Liver (tissue), 9 donors: ENCODE measurements around the gene LMX1B. TPM values are rescaled to one million over a fixed set of nuclear protein-coding genes. Genes with fewer than 3 reads are reported as not detected.

Source experiments
- DNase-seq: peaks from one replicate; pipeline ENCODE4 v3.0.0-alpha.2; 2017; ENCODE audit warnings: low spot score
- H3K27ac ChIP-seq, 2 donors: one replicate each; pipeline ENCODE4 v1.7.0; 2013; ENCODE audit warnings: inconsistent platforms in 2 of 2, low read length in 2 of 2, control low read depth in 1 of 2, low read depth in 1 of 2, mild to moderate bottlenecking in 1 of 2
- H3K27me3 ChIP-seq, 4 donors: one replicate each; pipeline versions ENCODE4 v1.6.1 to v1.7.0; 2013; ENCODE audit warnings: low read length in 3 of 4, inconsistent platforms in 1 of 4, mild to moderate bottlenecking in 1 of 4, moderate library complexity in 1 of 4; ENCODE audit not compliant: control insufficient read depth in 4 of 4, insufficient read depth in 4 of 4
- H3K36me3 ChIP-seq, 4 donors: one replicate each; pipeline versions ENCODE4 v1.6.1 to v1.7.0; 2013; ENCODE audit warnings: low read length in 3 of 4, mild to moderate bottlenecking in 3 of 4, low read depth in 1 of 4, moderate library complexity in 1 of 4; ENCODE audit not compliant: control insufficient read depth in 4 of 4, insufficient read depth in 3 of 4
- H3K4me1 ChIP-seq, 4 donors: one replicate each; pipeline versions ENCODE4 v1.6.1 to v1.7.0; 2013; ENCODE audit warnings: low read length in 3 of 4, mild to moderate bottlenecking in 3 of 4, moderate library complexity in 1 of 4; ENCODE audit not compliant: control insufficient read depth in 4 of 4, insufficient read depth in 4 of 4
- H3K4me3 ChIP-seq, 3 donors: one replicate each; pipeline versions ENCODE4 v1.6.1 to v1.7.0; 2013; ENCODE audit warnings: low read length in 3 of 3, control low read depth in 1 of 3, low read depth in 1 of 3, mild to moderate bottlenecking in 1 of 3
- H3K9ac ChIP-seq, 2 donors: one replicate each; pipeline ENCODE4 v1.7.0; 2013; ENCODE audit warnings: low read length in 2 of 2, mild to moderate bottlenecking in 2 of 2, moderate library complexity in 2 of 2, control low read depth in 1 of 2, low read depth in 1 of 2
- H3K9me3 ChIP-seq, 4 donors: one replicate each; pipeline versions ENCODE4 v1.6.1 to v1.7.0; 2013; ENCODE audit warnings: low read length in 3 of 4; ENCODE audit not compliant: control insufficient read depth in 4 of 4
- FOXA2 ChIP-seq: IDR thresholded peaks from 2 replicates; pipeline ENCODE4 v1.6.1; 2016; ENCODE audit warnings: antibody characterized with exemption
- GABPA ChIP-seq, 2 donors: IDR thresholded peaks in 1 of 2; conservative IDR thresholded peaks in 1 of 2; 2 replicates each; pipeline ENCODE4 v1.6.1; 2016; ENCODE audit warnings: antibody characterized with exemption in 2 of 2, mild to moderate bottlenecking in 1 of 2, moderate library complexity in 1 of 2
- HNF4G ChIP-seq: IDR thresholded peaks from 2 replicates; pipeline ENCODE4 v1.6.1; 2016; ENCODE audit warnings: antibody characterized with exemption
- JUND ChIP-seq, 2 donors: IDR thresholded peaks; 2 replicates each; pipeline ENCODE4 v1.6.1; 2016; ENCODE audit warnings: antibody characterized with exemption in 2 of 2
- NR2F2 ChIP-seq: IDR thresholded peaks from 2 replicates; pipeline ENCODE4 v1.6.1; 2016; ENCODE audit warnings: antibody characterized with exemption
- RAD21 ChIP-seq, 2 donors: IDR thresholded peaks; 2 replicates each; pipeline ENCODE4 v1.6.1; 2016; ENCODE audit warnings: antibody characterized with exemption in 2 of 2, mild to moderate bottlenecking in 2 of 2
- SP1 ChIP-seq: IDR thresholded peaks from 2 replicates; pipeline ENCODE4 v1.6.1; 2018; ENCODE audit warnings: antibody characterized with exemption, mild to moderate bottlenecking
- YY1 ChIP-seq: IDR thresholded peaks from 2 replicates; pipeline ENCODE4 v1.6.1; 2016; ENCODE audit warnings: antibody characterized with exemption, mild to moderate bottlenecking
- WGBS: extraction: QIAGEN DNeasy Blood & Tissue Kit; methylation state at CpG from one replicate; pipeline ENCODE4 v1.1.7; 2013; 5-methylcytosine and 5-hydroxymethylcytosine counted together
- polyA plus RNA-seq, 2 donors: library from polyadenylated mRNA; stranded (reverse) in 1 of 2; unstranded in 1 of 2; fragments of 200-250 nt in 1 of 2; fragments of >200 nt in 1 of 2; fragmentation: Nextera tagmentation in 1 of 2; extraction: Ambion mirVana in 1 of 2; gene quantifications; one replicate each; pipeline versions ENCODE4 v1.2.1 to v1.2.3, GENCODE V29; 2013 to 2015
- total RNA-seq, 2 donors: library from RNA; depleted of rRNA; stranded (reverse); fragments of >200 nt; gene quantifications; one replicate each; pipeline ENCODE4 v1.2.3, GENCODE V29; 2014
- TF ChIP-seq, protein P1 (sequence below): fragments of 150-350 bp; IDR thresholded peaks from 2 replicates; pipeline ENCODE4 v1.5.1; 2017; ENCODE audit warnings: improper control_type of control experiment, low read depth, low read length; ENCODE audit not compliant: missing input control
- TF ChIP-seq, protein P2 (sequence below): IDR thresholded peaks from 2 replicates; pipeline ENCODE4 v1.6.1; 2016; ENCODE audit warnings: antibody characterized with exemption
- TF ChIP-seq, protein P3 (sequence below): IDR thresholded peaks from 2 replicates; pipeline ENCODE4 v1.6.1; 2016; ENCODE audit warnings: antibody characterized with exemption
- TF ChIP-seq, protein P4 (sequence below): IDR thresholded peaks from 2 replicates; pipeline ENCODE4 v1.6.1; 2016; ENCODE audit warnings: antibody characterized with exemption
- donor health status: healthy.
- donor health status: healthy.
- donor health status: healthy.
- donor health status: healthy.
- donor health status: healthy.

The LMX1B gene
- total and polyA plus RNA-seq, 4 donors, result not detected

DNA sequence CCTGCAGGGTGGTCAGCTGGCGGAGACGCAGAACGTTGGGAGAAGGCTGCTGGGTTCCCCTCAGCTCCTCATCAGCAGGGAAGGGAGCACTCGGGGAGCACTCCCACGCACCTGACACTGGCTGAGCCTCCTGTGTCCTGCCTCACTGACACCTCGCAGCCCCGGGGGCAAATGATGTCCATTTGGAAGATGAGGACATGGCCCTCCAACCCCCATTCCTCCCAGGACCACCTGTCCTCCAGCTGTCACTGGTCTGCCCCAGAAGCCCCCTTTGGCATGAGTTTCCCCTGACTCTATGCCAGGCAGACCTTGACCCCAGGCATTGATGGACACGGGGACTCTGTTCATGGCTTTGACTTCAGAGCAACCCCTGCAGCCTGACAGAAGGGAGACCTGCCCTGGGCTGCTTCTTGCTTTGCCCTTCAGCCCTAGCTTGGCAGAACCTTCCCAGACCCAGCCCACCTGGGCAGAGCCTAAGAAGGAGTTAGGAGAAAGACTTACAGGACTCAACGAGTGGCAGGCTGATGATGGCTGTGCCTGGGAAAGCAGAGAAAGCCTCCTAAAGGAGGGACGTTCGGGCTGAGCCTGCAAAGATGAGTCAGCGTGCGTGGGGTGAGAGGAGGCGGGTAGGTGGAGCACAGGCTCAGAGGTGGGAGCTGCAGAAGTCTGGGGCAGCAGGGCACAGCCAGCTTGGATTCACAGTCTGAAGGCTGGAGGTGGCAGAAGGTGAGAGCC, 90.6 kb downstream of the LMX1B start:
- no peak overlapping the region for H3K4me3 ChIP-seq
- H3K27ac ChIP-seq, result no peak overlapping the region
- peaks cover 3 to 4% (median 4%) of the 10 kb centered on the region in 4 donors for H3K4me1 ChIP-seq
- H3K9ac ChIP-seq, result no peak overlapping the region
- 44% methylated on average over 14 of the region's 14 CpGs for WGBS
- TF ChIP-seq HNF4G, result no peak
- TF ChIP-seq, protein P1, sequence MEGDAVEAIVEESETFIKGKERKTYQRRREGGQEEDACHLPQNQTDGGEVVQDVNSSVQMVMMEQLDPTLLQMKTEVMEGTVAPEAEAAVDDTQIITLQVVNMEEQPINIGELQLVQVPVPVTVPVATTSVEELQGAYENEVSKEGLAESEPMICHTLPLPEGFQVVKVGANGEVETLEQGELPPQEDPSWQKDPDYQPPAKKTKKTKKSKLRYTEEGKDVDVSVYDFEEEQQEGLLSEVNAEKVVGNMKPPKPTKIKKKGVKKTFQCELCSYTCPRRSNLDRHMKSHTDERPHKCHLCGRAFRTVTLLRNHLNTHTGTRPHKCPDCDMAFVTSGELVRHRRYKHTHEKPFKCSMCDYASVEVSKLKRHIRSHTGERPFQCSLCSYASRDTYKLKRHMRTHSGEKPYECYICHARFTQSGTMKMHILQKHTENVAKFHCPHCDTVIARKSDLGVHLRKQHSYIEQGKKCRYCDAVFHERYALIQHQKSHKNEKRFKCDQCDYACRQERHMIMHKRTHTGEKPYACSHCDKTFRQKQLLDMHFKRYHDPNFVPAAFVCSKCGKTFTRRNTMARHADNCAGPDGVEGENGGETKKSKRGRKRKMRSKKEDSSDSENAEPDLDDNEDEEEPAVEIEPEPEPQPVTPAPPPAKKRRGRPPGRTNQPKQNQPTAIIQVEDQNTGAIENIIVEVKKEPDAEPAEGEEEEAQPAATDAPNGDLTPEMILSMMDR, result no peak
- TF ChIP-seq, protein P2, sequence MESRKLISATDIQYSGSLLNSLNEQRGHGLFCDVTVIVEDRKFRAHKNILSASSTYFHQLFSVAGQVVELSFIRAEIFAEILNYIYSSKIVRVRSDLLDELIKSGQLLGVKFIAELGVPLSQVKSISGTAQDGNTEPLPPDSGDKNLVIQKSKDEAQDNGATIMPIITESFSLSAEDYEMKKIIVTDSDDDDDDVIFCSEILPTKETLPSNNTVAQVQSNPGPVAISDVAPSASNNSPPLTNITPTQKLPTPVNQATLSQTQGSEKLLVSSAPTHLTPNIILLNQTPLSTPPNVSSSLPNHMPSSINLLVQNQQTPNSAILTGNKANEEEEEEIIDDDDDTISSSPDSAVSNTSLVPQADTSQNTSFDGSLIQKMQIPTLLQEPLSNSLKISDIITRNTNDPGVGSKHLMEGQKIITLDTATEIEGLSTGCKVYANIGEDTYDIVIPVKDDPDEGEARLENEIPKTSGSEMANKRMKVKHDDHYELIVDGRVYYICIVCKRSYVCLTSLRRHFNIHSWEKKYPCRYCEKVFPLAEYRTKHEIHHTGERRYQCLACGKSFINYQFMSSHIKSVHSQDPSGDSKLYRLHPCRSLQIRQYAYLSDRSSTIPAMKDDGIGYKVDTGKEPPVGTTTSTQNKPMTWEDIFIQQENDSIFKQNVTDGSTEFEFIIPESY, result no peak
- TF ChIP-seq FOXA2, result no peak
- no peak for TF ChIP-seq NR2F2
- TF ChIP-seq, protein P3, sequence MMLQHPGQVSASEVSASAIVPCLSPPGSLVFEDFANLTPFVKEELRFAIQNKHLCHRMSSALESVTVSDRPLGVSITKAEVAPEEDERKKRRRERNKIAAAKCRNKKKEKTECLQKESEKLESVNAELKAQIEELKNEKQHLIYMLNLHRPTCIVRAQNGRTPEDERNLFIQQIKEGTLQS, result no peak
- no peaks in the 10 kb centered on the region for H3K9me3 ChIP-seq
- DNase-seq, result no peak
- no peaks in the 10 kb centered on the region for H3K36me3 ChIP-seq
- H3K27me3 ChIP-seq, result peaks cover 0 to 17% (median 3%) of the 10 kb centered on the region in 4 donors

DNA sequence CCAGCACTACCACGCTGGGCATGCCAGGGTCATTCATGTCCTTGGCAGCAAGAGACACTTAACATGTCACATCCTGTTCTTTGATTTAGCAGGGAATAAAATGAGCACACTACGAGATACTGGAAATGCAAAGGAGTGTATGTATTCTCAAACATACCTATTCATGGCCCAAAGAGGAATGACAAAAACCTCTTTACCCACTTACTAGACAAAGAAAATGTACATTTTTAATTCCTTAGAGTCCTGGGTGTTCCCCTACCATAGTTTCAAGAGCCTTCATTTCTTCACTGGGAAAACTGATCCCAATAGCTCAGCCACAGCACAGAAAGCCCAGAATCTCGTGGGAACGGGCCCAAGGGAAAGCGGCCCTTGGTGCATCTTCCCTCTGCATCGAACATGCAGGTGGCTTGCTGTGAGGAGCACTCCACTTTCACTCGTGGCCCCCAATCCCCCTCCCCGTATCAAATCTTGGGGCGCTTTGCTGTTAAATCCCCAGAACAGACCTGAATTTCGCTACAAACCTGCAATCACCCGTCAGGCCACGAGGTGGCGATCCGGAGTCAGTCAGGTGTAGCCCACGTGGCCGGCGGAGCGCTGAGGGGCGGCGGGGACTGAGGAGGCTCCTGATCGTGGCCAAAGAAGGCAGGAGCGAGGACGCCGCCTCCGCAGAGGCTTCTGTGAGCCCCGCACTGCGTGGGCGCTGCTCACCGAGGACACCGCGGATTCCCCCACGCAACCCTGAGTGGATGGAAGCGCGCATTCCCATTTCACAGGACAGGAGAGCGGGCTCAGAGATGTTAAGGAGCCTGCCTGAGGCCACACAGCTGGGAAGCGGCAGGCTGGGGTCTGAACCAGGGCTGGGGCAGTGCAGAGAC, 91.4 kb downstream of the LMX1B start:
- 11% methylated on average over 36 of the region's 36 CpGs for WGBS
- H3K27me3 ChIP-seq, result peaks cover 0 to 17% (median 3%) of the 10 kb centered on the region in 4 donors

More for the DNA sequence above, 91.4 kb downstream of the LMX1B start:
- H3K9ac ChIP-seq, result no peak overlapping the region
- no peaks in the 10 kb centered on the region for H3K9me3 ChIP-seq
- TF ChIP-seq GABPA (IDR thresholded peaks at IDR 0.05 in 1 of 2, conservative IDR thresholded peaks at IDR 0.05 in 1 of 2) (no peak), SP1 (no peak), HNF4G (no peak), JUND (IDR thresholded peaks at IDR 0.05) (no peak), YY1 (no peak), RAD21 (IDR thresholded peaks at IDR 0.05) (peak; percentile 67 to 83)
- TF ChIP-seq, protein P4, sequence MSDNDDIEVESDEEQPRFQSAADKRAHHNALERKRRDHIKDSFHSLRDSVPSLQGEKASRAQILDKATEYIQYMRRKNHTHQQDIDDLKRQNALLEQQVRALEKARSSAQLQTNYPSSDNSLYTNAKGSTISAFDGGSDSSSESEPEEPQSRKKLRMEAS, result no peak
- TF ChIP-seq, protein P1, result peak; percentile 77
- peak; percentile 79 for DNase-seq
- no peak overlapping the region for H3K4me3 ChIP-seq
- H3K4me1 ChIP-seq, result peaks cover 3 to 4% (median 4%) of the 10 kb centered on the region in 4 donors
- H3K36me3 ChIP-seq, result no peaks in the 10 kb centered on the region
- no peak overlapping the region for H3K27ac ChIP-seq
